ENCODE results near the gene GLRA1.
"Not testable (repeated sequence)": the region's sequence is repeated elsewhere in the genome, so short reads cannot be mapped to it uniquely, and the experiment has no call there.

The GLRA1 gene

GRCh38 chr5:151870271-151870670 lies 54.4 kb downstream of the GLRA1 start:
- in situ Hi-C loops (cut with MboI; ENCODE audit: low pct_unique_long_range_greater_than_20kb, low sequenced_read_pairs, unreplicated experiment) = no loop called here
- DNase-seq (ENCODE audit: low spot score) = no peak
- no peak for TF ChIP-seq CTCF (IDR thresholded peaks at IDR 0.05; ENCODE audit: extremely low read depth, insufficient read depth, missing control alignments)

- in situ Hi-C loops (cut with MboI; ENCODE audit: low pct_unique_long_range_greater_than_20kb, low sequenced_read_pairs, unreplicated experiment) = no loop called here
- TF ChIP-seq CTCF (IDR thresholded peaks at IDR 0.05; ENCODE audit: extremely low read depth, insufficient read depth, missing control alignments) = no peak
- no peak for DNase-seq (ENCODE audit: low spot score)
Measured at GRCh38 chr5:151869843-151870242, 54.8 kb downstream of the GLRA1 start.

GRCh38 chr5:151868451-151868850 lies 56.2 kb downstream of the GLRA1 start:
- in situ Hi-C loops (cut with MboI; ENCODE audit: low pct_unique_long_range_greater_than_20kb, low sequenced_read_pairs, unreplicated experiment) = no loop called here
- no peak for DNase-seq (ENCODE audit: low spot score)
- no peak for TF ChIP-seq CTCF (IDR thresholded peaks at IDR 0.05; ENCODE audit: extremely low read depth, insufficient read depth, missing control alignments)

- in situ Hi-C loops (cut with MboI; ENCODE audit: low pct_unique_long_range_greater_than_20kb, low sequenced_read_pairs, unreplicated experiment) = no loop called here
- DNase-seq (ENCODE audit: low spot score) = no peak
- no peak for TF ChIP-seq CTCF (IDR thresholded peaks at IDR 0.05; ENCODE audit: extremely low read depth, insufficient read depth, missing control alignments)
Measured at GRCh38 chr5:151864061-151864748, 60.4 kb downstream of the GLRA1 start.

GRCh38 chr5:151863566-151863965 lies 61.1 kb downstream of the GLRA1 start:
- no peak for DNase-seq (ENCODE audit: low spot score)
- TF ChIP-seq CTCF (IDR thresholded peaks at IDR 0.05; ENCODE audit: extremely low read depth, insufficient read depth, missing control alignments) = no peak
- in situ Hi-C loops (cut with MboI; ENCODE audit: low pct_unique_long_range_greater_than_20kb, low sequenced_read_pairs, unreplicated experiment) = no loop called here

GRCh38 chr5:151862811-151863472 lies 61.7 kb downstream of the GLRA1 start:
- no peak for TF ChIP-seq CTCF (IDR thresholded peaks at IDR 0.05; ENCODE audit: extremely low read depth, insufficient read depth, missing control alignments)
- DNase-seq (ENCODE audit: low spot score) = no peak
- in situ Hi-C loops (cut with MboI; ENCODE audit: low pct_unique_long_range_greater_than_20kb, low sequenced_read_pairs, unreplicated experiment) = no loop called here

- in situ Hi-C loops (cut with MboI; ENCODE audit: low pct_unique_long_range_greater_than_20kb, low sequenced_read_pairs, unreplicated experiment); DNase-seq (ENCODE audit: low spot score): not testable (repeated sequence)
Measured at GRCh38 chr5:151860867-151861266, 63.8 kb downstream of the GLRA1 start.

Measured in GM13977 (cell line).